Omental fat pad (tissue), 4 donors: ENCODE measurements around the gene MTF1. TPM values are rescaled to one million over a fixed set of nuclear protein-coding genes. Genes with fewer than 3 reads are reported as not detected.

Experiments
- ATAC-seq: fragments of 150-250 bp; one replicate; pipeline ENCODE4 v1.9.1; 2016; ENCODE audit warnings: mild to moderate bottlenecking, moderate library complexity; ENCODE audit not compliant: low FRiP score
- DNase-seq: peaks from one replicate; pipeline ENCODE4 v3.0.0-alpha.2; 2019; ENCODE audit warnings: low spot score
- small RNA-seq: library from RNA; depleted of rRNA; stranded (forward); fragments of <200 nt; gene quantifications from one replicate; pipeline ENCODE3, GENCODE V24; 2016
- total RNA-seq, 4 donors: library from RNA; depleted of rRNA; stranded (reverse); fragments of >200 nt; gene quantifications; one replicate each; pipeline ENCODE4 v1.1.0, GENCODE V29; 2016
- TF ChIP-seq, protein P1 (sequence below), 3 donors: fragments of 450-650 bp; IDR thresholded peaks; one replicate each; pipeline ENCODE4 v1.5.1; 2016 to 2017; ENCODE audit warnings: antibody characterized with exemption in 3 of 3, mild to moderate bottlenecking in 3 of 3, moderate library complexity in 2 of 3

MTF1 gene
- total RNA-seq, 4 donors from 2014 or later: 6.0 to 9.0 (median 7.2) TPM

DNA sequence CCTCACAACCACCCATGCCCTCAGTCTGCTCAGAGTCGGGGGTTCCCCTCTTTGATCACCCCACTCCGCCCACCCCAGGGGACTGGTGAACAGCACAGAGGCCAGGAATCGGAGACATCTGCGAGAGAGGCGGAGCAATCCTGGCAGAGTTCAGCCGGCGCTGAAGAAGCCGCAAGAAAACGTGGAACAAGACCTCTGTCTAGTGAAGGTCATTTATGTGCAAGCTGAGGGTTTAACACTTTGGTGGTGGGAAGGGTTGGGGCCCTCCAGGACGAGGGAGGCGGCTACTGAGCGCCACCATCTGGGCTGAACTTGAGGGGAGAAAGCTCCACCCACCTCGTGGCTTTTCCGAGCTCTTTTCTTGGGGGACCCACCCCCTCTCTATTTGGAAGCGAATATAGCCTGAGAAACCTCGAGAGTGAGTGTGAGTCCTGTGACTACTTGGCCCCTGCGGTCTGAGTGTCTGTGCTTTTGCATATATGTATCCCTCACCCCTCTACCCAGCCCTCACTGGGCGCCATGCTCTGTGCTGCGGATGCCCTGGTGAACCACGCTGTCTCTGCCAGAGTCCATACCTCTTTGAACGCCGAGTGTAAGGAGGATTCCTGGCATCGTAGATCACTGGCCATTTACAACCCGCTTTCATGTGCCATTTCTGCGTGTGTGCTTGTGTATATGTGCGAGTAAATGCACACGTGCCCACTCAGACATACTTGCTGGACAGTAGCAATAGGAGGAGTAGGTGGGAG lies 93.3 kb downstream of the MTF1 start:
- TF ChIP-seq, protein P1, sequence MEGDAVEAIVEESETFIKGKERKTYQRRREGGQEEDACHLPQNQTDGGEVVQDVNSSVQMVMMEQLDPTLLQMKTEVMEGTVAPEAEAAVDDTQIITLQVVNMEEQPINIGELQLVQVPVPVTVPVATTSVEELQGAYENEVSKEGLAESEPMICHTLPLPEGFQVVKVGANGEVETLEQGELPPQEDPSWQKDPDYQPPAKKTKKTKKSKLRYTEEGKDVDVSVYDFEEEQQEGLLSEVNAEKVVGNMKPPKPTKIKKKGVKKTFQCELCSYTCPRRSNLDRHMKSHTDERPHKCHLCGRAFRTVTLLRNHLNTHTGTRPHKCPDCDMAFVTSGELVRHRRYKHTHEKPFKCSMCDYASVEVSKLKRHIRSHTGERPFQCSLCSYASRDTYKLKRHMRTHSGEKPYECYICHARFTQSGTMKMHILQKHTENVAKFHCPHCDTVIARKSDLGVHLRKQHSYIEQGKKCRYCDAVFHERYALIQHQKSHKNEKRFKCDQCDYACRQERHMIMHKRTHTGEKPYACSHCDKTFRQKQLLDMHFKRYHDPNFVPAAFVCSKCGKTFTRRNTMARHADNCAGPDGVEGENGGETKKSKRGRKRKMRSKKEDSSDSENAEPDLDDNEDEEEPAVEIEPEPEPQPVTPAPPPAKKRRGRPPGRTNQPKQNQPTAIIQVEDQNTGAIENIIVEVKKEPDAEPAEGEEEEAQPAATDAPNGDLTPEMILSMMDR (IDR thresholded peaks at IDR 0.05): no peak
- no peak for DNase-seq
- ATAC-seq: no peak

DNA sequence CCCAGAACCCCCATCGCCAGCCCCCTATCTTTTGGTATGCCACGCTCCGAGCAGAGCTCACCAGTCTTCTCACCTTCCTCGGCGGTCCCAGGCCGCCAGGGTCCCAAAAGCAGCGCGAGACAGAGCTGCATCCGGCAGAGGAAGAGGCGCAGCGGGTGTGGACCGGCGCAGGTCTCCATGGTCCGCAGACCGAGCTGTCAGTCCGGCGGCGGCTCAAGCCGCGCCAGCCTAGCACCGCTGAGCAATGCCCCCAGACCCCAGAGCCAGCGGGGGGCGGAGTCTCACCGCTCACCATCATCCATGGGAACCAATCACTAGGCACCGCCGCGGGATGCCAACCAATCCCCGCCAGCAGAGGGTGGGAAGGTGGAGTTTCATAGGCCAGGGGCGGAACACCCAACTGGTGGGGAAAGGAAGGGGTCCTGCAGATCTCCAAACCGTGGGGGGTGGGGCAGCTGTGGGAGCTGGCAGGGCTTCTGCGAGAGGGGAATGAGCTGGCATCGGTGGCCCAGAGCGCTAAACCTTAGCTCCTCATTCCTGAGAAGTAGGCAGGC lies 94.4 kb downstream of the MTF1 start, which contains the start of gene EPHA10:
Gene EPHA10, minus strand, starts transcription at position 233 of the 554 bp plus-strand sequence. Its CDS starts 54 bp downstream, at position 179.
- DNase-seq (no peak), ATAC-seq (no peak)
- TF ChIP-seq, protein P1 (IDR thresholded peaks at IDR 0.05): no peak

DNA sequence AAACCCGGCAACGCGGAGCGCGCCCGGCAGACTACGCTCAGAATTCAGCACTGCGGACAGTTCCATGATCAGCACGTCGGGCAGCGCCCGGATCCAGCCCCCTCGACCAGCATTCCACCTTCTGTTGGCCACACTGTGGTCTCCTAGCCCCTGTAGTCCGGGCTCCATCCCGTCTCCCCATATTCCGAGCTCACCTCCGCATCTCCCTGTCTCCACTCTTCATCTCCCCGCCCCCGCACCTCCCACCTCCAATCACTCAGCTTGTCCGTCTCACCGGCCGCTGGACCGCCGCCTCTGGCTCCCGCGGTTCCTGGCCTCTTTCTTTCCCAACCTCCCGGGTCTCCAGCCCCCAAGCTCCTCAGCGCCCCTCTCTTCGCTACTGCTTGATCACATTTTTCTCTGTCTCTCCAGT lies 95.0 kb downstream of the MTF1 start:
- DNase-seq: no peak
- no peak for ATAC-seq
- TF ChIP-seq, protein P1 (IDR thresholded peaks at IDR 0.05): no peak

DNA sequence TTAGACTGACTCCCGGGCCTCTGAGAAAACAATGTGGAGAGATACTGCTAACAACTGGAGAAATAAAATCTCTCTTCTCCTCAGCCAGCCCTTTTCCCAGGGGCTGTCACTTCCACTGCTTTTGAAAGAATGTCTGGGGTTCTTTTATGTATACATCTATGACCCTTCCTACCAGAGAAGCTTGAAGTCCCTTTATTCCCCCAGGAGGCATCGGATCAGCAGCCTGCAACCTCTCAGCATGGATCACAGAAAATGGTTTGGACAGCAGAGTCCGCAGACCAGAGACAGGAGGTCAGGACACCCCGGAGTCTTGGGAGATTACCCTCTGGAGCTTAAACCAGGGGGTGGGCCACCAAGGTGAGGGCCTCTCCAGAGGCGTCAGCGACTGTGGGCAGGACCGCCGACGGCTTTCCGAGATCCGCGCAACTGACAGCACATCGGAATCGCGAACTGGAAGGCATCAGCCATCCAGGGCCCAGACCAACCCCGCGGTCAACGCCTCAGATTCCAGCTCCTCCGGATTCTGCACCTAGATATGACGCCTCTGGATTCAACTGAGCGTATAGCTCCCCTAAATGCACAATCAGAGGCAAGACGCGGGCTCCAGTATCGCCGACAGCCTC lies 95.5 kb downstream of the MTF1 start:
- TF ChIP-seq, protein P1 (IDR thresholded peaks at IDR 0.05): no peak
- ATAC-seq (no peak), DNase-seq (no peak)

DNA sequence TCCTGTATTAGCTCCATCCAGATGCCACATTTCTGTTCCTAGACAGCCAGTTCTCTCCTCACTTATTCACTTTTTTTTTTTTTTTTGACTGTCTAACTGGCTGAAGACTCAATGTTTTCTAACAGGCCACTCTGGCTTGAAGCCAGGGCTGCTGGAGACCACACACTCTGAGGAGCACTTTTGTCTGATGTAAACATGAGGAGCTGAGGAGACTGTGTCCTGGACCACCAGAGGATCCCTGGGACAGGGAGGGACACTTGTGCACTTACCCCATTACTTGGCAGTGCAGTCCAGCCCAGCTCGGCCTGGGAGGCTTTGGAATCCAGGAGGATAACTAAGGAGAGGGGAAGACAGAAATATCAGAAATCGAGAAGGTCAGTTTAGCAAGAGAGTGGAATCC lies 96.9 kb downstream of the MTF1 start:
- DNase-seq (no peak), ATAC-seq (no peak)
- TF ChIP-seq, protein P1 (IDR thresholded peaks at IDR 0.05): no peak

DNA sequence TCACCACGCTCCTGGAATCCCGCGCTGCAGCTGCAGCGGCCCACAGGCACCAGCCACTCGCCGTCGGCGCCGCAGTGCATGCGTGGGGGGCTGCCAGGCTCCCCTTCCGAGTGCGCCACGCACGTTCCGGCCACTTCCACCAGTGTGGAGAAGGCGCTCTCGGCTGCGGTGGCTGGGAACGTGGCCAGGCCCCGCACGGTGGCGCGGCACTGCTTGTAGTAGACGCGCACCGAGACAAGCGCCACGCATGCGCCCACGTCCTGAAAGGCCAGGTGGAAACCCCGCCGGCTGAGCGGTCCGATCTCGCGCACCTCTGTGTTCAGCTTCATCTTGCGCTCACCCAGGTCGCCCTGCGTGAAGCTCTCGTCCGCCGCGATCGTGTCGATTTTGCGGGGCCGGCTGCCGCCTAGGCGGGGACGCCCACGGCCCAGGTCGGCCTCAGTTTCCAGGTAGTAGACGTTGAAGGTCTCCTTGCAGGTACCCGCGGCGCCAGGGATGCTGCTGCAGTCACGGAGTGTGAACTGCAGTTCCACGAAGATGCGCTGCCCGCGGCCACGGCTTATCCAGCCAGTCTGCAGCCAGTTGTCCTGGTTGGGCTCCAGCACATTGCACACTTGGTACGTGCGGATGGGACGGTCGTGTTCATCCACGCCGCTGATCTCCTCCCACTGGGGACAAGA lies 97.8 kb downstream of the MTF1 start:
- DNase-seq (no peak), ATAC-seq (peak; percentile 5)
- TF ChIP-seq, protein P1 (IDR thresholded peaks at IDR 0.05): no peak

Small RNA genes within 50 kb of the gene (small RNA-seq; reads per million reads assigned to genes)
- not detected for gene RF00092
- gene RNU6-584P: not detected

Other genes with a start within 250 kb of the MTF1 start
- 10 to 100 TPM in 3 of 4 donors, 1 to 10 TPM in 1; 1.7 to 47.3 (median 13.5) TPM for gene RSPO1, start 224.7 kb downstream of the MTF1 start, total RNA-seq
- 1 to 10 TPM in 1 of 4 donors, under 1 TPM in 2, not detected in 1; 0.28 to 1.7 (median 0.63) TPM for gene CDCA8, start 167.1 kb downstream of the MTF1 start, total RNA-seq
- gene EPHA10, start 94.5 kb downstream of the MTF1 start, total RNA-seq: under 1 TPM in 1 of 4 donors, not detected in 3; 0.12 TPM
- 1 to 10 TPM in 2 of 4 donors, under 1 TPM in 2; 0.79 to 1.4 (median 1.1) TPM for gene MANEAL, start 65.7 kb downstream of the MTF1 start, total RNA-seq
- 10 to 100 TPM; 53.6 to 86.9 (median 71.2) TPM for gene C1orf122, start 51.8 kb downstream of the MTF1 start, total RNA-seq
- gene YRDC, start 51.4 kb downstream of the MTF1 start, total RNA-seq: 10 to 100 TPM; 14.7 to 28.6 (median 16.0) TPM
- gene INPP5B, start 87.5 kb upstream of the MTF1 start, total RNA-seq: 10 to 100 TPM; 16.2 to 45.6 (median 27.0) TPM
- 10 to 100 TPM; 37.0 to 76.6 (median 50.4) TPM for gene SF3A3, start 130.4 kb upstream of the MTF1 start, total RNA-seq
- 10 to 100 TPM in 3 of 4 donors, 1 to 10 TPM in 1; 9.2 to 27.6 (median 16.4) TPM for gene FHL3, start 145.9 kb upstream of the MTF1 start, total RNA-seq
- 10 to 100 TPM; 25.1 to 55.2 (median 30.4) TPM for gene UTP11, start 153.1 kb upstream of the MTF1 start, total RNA-seq
- under 1 TPM in 1 of 4 donors, not detected in 3; 0.19 TPM for gene POU3F1, start 187.2 kb upstream of the MTF1 start, total RNA-seq